HFF-Myc (cell line): ENCODE results near the gene MEGF11.

Source experiments
- DNase-seq: peaks from one replicate; pipeline ENCODE4 v3.0.0-alpha.2; 2011; ENCODE audit warnings: low read depth; ENCODE audit errors: extremely low read depth
- H3K4me3 ChIP-seq: replicated peaks from 2 replicates; pipeline ENCODE4 v1.5.1; 2011; ENCODE audit warnings: low read depth, mild to moderate bottlenecking, control low read depth, low read length
- TF ChIP-seq, protein P1 (sequence below): IDR thresholded peaks from 2 replicates; pipeline ENCODE4 v1.5.1; 2012; ENCODE audit warnings: mild to moderate bottlenecking, low read depth, low read length, control low read depth; ENCODE audit errors: missing control alignments

Gene MEGF11

GRCh38 chr15:66139591-66140207, 113.9 kb downstream of the MEGF11 start:
- no peak for DNase-seq
- no peak overlapping the region for H3K4me3 ChIP-seq
- TF ChIP-seq, protein P1, sequence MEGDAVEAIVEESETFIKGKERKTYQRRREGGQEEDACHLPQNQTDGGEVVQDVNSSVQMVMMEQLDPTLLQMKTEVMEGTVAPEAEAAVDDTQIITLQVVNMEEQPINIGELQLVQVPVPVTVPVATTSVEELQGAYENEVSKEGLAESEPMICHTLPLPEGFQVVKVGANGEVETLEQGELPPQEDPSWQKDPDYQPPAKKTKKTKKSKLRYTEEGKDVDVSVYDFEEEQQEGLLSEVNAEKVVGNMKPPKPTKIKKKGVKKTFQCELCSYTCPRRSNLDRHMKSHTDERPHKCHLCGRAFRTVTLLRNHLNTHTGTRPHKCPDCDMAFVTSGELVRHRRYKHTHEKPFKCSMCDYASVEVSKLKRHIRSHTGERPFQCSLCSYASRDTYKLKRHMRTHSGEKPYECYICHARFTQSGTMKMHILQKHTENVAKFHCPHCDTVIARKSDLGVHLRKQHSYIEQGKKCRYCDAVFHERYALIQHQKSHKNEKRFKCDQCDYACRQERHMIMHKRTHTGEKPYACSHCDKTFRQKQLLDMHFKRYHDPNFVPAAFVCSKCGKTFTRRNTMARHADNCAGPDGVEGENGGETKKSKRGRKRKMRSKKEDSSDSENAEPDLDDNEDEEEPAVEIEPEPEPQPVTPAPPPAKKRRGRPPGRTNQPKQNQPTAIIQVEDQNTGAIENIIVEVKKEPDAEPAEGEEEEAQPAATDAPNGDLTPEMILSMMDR: no peak

DNA sequence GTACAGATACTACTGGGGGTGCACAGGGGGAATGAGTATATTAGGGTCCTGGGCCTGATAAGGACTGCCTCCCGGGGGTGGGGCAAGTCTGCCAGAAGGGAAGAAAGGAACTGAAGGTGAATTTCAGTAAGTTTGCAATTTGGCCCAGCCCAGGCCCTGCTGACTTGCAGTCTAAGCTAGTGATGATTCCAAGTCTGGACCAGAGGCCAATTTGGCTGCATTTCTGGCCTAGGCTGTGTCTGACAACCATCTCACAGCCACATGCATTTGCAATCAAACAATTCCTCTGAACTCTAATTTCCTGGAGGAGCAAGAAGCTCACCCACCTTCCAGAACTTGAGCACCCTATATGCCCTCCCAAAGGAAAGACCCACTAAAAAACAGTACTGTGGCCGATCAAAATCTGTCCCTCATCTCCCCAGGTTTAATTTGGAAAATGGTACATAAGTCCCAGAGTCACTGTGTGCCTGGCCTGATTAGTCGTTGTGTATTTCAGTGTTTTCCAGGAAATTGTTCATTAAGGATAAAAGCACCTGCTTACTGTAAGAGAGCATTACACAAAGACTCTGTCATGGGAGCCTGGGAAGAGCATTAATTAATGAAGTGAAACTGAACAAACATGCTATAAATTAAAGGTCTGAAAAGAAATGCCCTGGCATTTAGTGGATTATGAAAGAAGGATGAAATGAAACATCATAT, 114.5 kb downstream of the MEGF11 start:
- DNase-seq: no peak
- TF ChIP-seq, protein P1: no peak
- H3K4me3 ChIP-seq: no peak overlapping the region

DNA sequence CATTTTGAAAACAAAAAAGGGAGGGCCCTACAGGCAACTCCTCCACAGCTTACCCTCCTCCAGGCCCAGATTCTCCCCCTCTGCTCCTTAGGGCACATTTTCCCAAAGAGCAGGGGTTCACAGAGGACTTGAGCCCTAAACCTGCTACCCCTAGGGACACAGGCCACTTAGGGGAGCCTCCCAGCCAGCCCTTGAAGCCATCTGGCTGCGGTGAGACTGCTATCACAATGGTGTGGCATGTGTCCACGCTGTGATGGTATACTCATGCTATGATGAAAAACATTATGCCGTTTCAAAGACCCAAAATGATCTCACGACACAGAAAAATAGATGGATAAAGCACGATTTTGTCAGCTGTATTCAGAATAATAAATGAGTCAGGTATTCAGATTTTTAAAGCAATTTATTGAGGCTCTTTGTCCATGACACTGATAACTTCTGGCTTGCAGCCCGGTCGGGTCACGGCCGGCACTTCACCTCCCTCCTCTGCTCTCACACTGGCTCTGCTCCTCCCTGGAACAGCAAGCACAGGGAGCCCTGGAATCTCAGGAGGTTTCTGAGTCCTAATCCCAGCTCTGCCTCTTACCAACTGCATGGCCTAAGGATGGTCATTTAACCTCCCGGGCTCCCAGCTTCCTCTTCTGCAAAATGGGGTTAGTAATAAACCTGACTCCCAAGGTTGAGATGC, 115.3 kb downstream of the MEGF11 start:
- DNase-seq: no peak
- H3K4me3 ChIP-seq: no peak overlapping the region
- TF ChIP-seq, protein P1: no peak

GRCh38 chr15:66136948-66137347, 116.6 kb downstream of the MEGF11 start:
- no peak for DNase-seq
- no peak overlapping the region for H3K4me3 ChIP-seq
- TF ChIP-seq, protein P1: no peak

DNA sequence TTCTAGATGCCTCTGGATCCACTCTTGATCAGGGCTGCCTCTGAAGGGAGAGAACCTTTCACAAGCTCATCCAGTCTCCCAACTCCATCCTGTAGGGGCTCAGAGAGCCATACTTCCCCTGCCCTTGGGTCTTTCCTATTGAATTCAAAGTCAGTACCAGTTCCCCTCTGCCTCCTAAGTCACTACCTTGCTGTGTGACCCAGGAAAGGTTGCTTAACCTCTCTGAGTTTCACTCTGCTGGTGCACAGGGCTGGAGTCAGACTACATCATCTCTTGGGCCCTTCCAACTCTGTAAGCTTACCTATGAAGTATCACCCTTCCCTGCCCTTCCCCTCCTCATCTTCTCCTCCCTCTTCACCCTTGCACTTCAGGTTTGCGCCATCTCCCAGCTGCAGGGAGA, 117.9 kb downstream of the MEGF11 start:
- no peak for DNase-seq
- H3K4me3 ChIP-seq: no peak overlapping the region
- TF ChIP-seq, protein P1: no peak

- DNase-seq: no peak
- TF ChIP-seq, protein P1: no peak
- H3K4me3 ChIP-seq: no peak overlapping the region
These were observed 119.3 kb downstream of the MEGF11 start for GRCh38 chr15:66134284-66134683.
